Kidney (tissue), 14 donors: ENCODE measurements around the gene SLCO3A1. TPM values are rescaled to one million over a fixed set of nuclear protein-coding genes. Genes with fewer than 3 reads are reported as not detected.

ENCODE experiments used
- DNase-seq, 5 donors: peaks; one replicate each; pipeline ENCODE4 v3.0.0-alpha.2; 2013 to 2020
- FAIRE-seq: peaks from 2 replicates; lab custom pipeline; 2012; peaks lifted over from hg19 to GRCh38; lab: Jason Lieb, UNC
- H3K27ac ChIP-seq, 2 donors: one replicate each; pipeline ENCODE4 v1.7.0; 2013; ENCODE audit warnings: low read depth in 2 of 2, low read length in 2 of 2, inconsistent platforms in 1 of 2
- H3K27me3 ChIP-seq: one replicate; pipeline ENCODE4 v1.7.1; 2013; ENCODE audit warnings: low read length, inconsistent platforms; ENCODE audit not compliant: control insufficient read depth, insufficient read depth
- H3K36me3 ChIP-seq, 3 donors: one replicate each; pipeline versions ENCODE4 v1.7.0 to v1.7.1; 2013; ENCODE audit warnings: low read length in 3 of 3, control low read depth in 1 of 3, inconsistent platforms in 1 of 3; ENCODE audit not compliant: insufficient read depth in 3 of 3, control insufficient read depth in 2 of 3
- H3K4me1 ChIP-seq, 3 donors: one replicate each; pipeline versions ENCODE4 v1.7.0 to v1.7.1; 2013; ENCODE audit warnings: low read length in 3 of 3, inconsistent platforms in 1 of 3, low read depth in 1 of 3; ENCODE audit not compliant: control insufficient read depth in 2 of 3, insufficient read depth in 2 of 3
- H3K4me3 ChIP-seq, 3 donors: one replicate each; pipeline versions ENCODE4 v1.7.0 to v1.8.1; 2013; ENCODE audit warnings: low read length in 3 of 3, control low read depth in 1 of 3, inconsistent platforms in 1 of 3
- H3K9ac ChIP-seq, 3 donors: one replicate each; pipeline versions ENCODE4 v1.7.0 to v1.7.1; 2013; ENCODE audit warnings: low read length in 3 of 3, control low read depth in 1 of 3, inconsistent platforms in 1 of 3
- H3K9me3 ChIP-seq, 3 donors: one replicate each; pipeline versions ENCODE4 v1.7.0 to v1.7.1; 2013; ENCODE audit warnings: low read length in 3 of 3, control low read depth in 1 of 3, inconsistent platforms in 1 of 3; ENCODE audit not compliant: control insufficient read depth in 2 of 3, insufficient read depth in 1 of 3
- intact Hi-C: fragments of 100-400 bp; cut with DNase I; formaldehyde crosslinking; loops from one replicate; pipeline ENCODE4 v1.11.1; 2022
- polyA plus RNA-seq: library from polyadenylated mRNA; stranded (reverse); fragments of 350-450 nt; fragmentation: Illumina TruSeq; extraction: RNeasy Lipid Tissue Mini Kit (QIAGEN cat#74804); gene quantifications from one replicate; pipeline ENCODE4 v1.2.3, GENCODE V29; 2014; ENCODE audit warnings: low read depth, low replicate concordance; ENCODE audit not compliant: insufficient read depth
- total RNA-seq: library from RNA; stranded (reverse); fragmentation: NEBNext Ultra II Directional; extraction: Animal tissue kit (Norgen Biotek cat#: 25700); gene quantifications from one replicate; pipeline ENCODE4 v1.2.1, GENCODE V29; 2021
- TF ChIP-seq, protein P1 (sequence below): IDR thresholded peaks from 3 replicates; pipeline ENCODE4 v1.5.1; 2012; ENCODE audit warnings: mild to moderate bottlenecking, moderate library complexity, borderline replicate concordance; ENCODE audit not compliant: insufficient read depth; ENCODE audit errors: extremely low read depth
- donor health status: control.
- donor health status: control.
- donor health status: control.
- donor health status: control.
- donor health status: control.
- donor health status: DM: yes; HTN: yes; CAD: no.
- donor health status: Normal renal cell carcinoma (clear cell type).

SLCO3A1 gene
- total and polyA plus RNA-seq, 2 donors from 2014 or later: 12.8 to 59.4 TPM

DNA sequence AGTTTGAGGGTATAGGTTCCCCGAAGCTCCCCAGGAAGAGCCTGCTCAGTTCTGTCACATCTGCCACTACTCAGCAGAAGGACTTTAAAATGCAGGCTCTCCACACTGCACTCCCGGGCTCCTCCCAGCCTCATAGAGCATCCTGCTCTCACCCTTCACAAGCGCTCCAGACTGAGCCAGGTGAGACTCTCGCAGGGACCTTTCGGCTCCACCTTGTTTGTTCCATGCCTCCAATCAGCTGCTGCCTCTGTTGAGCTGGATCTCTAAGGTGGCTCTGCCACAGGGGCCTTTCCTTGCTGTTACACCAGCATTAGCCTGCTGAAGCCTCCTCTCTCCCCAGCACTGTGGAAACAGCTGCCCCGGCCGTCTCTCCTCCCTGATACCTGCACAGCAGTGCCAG lies 56.1 kb downstream of the SLCO3A1 start:
- no peaks in the 10 kb centered on the region for H3K9me3 ChIP-seq
- no peaks in the 10 kb centered on the region for H3K27me3 ChIP-seq
- no peak for DNase-seq
- TF ChIP-seq, protein P1, sequence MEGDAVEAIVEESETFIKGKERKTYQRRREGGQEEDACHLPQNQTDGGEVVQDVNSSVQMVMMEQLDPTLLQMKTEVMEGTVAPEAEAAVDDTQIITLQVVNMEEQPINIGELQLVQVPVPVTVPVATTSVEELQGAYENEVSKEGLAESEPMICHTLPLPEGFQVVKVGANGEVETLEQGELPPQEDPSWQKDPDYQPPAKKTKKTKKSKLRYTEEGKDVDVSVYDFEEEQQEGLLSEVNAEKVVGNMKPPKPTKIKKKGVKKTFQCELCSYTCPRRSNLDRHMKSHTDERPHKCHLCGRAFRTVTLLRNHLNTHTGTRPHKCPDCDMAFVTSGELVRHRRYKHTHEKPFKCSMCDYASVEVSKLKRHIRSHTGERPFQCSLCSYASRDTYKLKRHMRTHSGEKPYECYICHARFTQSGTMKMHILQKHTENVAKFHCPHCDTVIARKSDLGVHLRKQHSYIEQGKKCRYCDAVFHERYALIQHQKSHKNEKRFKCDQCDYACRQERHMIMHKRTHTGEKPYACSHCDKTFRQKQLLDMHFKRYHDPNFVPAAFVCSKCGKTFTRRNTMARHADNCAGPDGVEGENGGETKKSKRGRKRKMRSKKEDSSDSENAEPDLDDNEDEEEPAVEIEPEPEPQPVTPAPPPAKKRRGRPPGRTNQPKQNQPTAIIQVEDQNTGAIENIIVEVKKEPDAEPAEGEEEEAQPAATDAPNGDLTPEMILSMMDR: no peak
- no peaks in the 10 kb centered on the region for H3K36me3 ChIP-seq
- FAIRE-seq: no peak
- intact Hi-C loops: no loop called here
- no peak overlapping the region for H3K4me3 ChIP-seq
- H3K9ac ChIP-seq: no peak overlapping the region
- H3K4me1 ChIP-seq: no peaks in the 10 kb centered on the region
- H3K27ac ChIP-seq: no peak overlapping the region

GRCh38 chr15:91911844-91912243 lies 58.3 kb downstream of the SLCO3A1 start:
- no peak overlapping the region for H3K9ac ChIP-seq
- H3K4me3 ChIP-seq: no peak overlapping the region
- intact Hi-C loops: no loop called here
- H3K27me3 ChIP-seq: no peaks in the 10 kb centered on the region
- no peak overlapping the region for H3K27ac ChIP-seq
- FAIRE-seq (no peak), DNase-seq (no peak)
- H3K36me3 ChIP-seq: no peaks in the 10 kb centered on the region
- TF ChIP-seq, protein P1: no peak
- H3K9me3 ChIP-seq: no peaks in the 10 kb centered on the region
- no peaks in the 10 kb centered on the region for H3K4me1 ChIP-seq

DNA sequence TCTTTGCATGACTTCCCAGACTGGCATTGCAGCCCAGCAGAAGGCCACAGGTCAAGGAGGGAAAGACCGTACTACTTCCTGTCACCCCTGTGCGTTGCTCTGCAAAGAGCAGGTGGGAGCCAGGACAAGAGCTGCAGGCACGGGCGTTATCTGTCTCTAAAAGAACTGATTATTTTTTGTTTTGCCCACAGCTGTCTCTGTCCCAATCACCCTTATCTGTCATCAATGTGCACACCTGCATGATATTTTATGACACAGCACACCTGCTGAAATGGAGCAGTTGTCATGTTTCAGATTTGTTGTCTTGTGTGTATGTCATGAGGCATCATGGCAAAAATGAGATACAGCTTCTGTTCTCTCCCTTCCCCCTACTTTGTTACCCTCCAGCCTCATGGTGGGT lies 58.8 kb downstream of the SLCO3A1 start:
- Histone ChIP-seq H3K9me3 (no peaks in the 10 kb centered on the region), H3K4me1 (no peaks in the 10 kb centered on the region), H3K27me3 (no peaks in the 10 kb centered on the region), H3K36me3 (no peaks in the 10 kb centered on the region), H3K4me3 (no peak overlapping the region), H3K27ac (no peak overlapping the region), H3K9ac (no peak overlapping the region)
- FAIRE-seq (no peak), DNase-seq (no peak)
- TF ChIP-seq, protein P1: no peak
- intact Hi-C loops: no loop called here

- H3K27ac ChIP-seq: no peak overlapping the region
- intact Hi-C loops: no loop called here
- TF ChIP-seq, protein P1: no peak
- H3K9me3 ChIP-seq: no peaks in the 10 kb centered on the region
- no peaks in the 10 kb centered on the region for H3K4me1 ChIP-seq
- no peaks in the 10 kb centered on the region for H3K36me3 ChIP-seq
- H3K4me3 ChIP-seq: no peak overlapping the region
- no peak for DNase-seq
- no peaks in the 10 kb centered on the region for H3K27me3 ChIP-seq
- no peak for FAIRE-seq
- no peak overlapping the region for H3K9ac ChIP-seq
Observed at GRCh38 chr15:91913560-91913959, 60.1 kb downstream of the SLCO3A1 start.
